Measurements from ENCODE around the gene ACY1. TPM values are rescaled to one million over a fixed set of nuclear protein-coding genes. Genes with fewer than 3 reads are reported as not detected.

ACY1 gene
- polyA plus RNA-seq, 1 donor (not counting 4 experiments of a cell fraction or from before 2014, with no cell fraction given), result 71.8 TPM

GRCh38 chr3:52004906-52005395, 21.6 kb downstream of the ACY1 start:
- TF ChIP-seq CTCF (optimal IDR thresholded peaks at IDR 0.05 in 1 of 3, IDR thresholded peaks at IDR 0.05 in 1 of 3, conservative IDR thresholded peaks at IDR 0.05 in 1 of 3; ENCODE audit: extremely low read depth in 1 of 3, insufficient read depth in 2 of 3, low read length in 3 of 3) (no peak), EZH2 (IDR thresholded peaks at IDR 0.05; ENCODE audit: low read length) (no peak)
- peak overlapping the region; percentile 41 for H3K4me2 ChIP-seq (ENCODE audit: control insufficient read depth, extremely low read depth, insufficient read depth, low read depth, low read length)

GRCh38 chr3:52005571-52005986, 22.2 kb downstream of the ACY1 start:
- H3K9me1 ChIP-seq (ENCODE audit: control insufficient read depth, extremely low read depth, insufficient read depth, low read length), result no peaks in the 10 kb centered on the region
- H3K4me3 ChIP-seq (ENCODE audit: control insufficient read depth in 2 of 3, extremely low read depth in 1 of 3, insufficient read depth in 2 of 3, low read depth in 1 of 3, low read length in 3 of 3), result peak overlapping the region in 1 of 3 experiments; percentile 7
- no peaks in the 10 kb centered on the region for H3K27me3 ChIP-seq (ENCODE audit: control insufficient read depth, extremely low read depth, insufficient read depth, low read length)
- DNase-seq (ENCODE audit: low read depth, low spot score) (no peak), FAIRE-seq (no peak)
- H3K9ac ChIP-seq (ENCODE audit: control insufficient read depth, extremely low read depth, insufficient read depth, low read length), result peak overlapping the region; percentile 54
- H3K79me2 ChIP-seq (ENCODE audit: control insufficient read depth, insufficient read depth, low read length), result no peaks in the 10 kb centered on the region
- no peaks in the 10 kb centered on the region for H3K36me3 ChIP-seq (ENCODE audit: control insufficient read depth in 2 of 2, extremely low read depth in 1 of 2, insufficient read depth in 2 of 2, low read length in 2 of 2)
- dilution Hi-C loops (cut with MboI; ENCODE audit: extremely low pct_ligation_motif_present, low sequenced_read_pairs), result no loop called here
- no peak overlapping the region for H3K27ac ChIP-seq (ENCODE audit: control insufficient read depth, insufficient read depth, low read length)
- H3K4me2 ChIP-seq (ENCODE audit: control insufficient read depth, extremely low read depth, insufficient read depth, low read depth, low read length), result peak overlapping the region; percentile 41
- TF ChIP-seq CTCF (optimal IDR thresholded peaks at IDR 0.05 in 1 of 3, IDR thresholded peaks at IDR 0.05 in 1 of 3, conservative IDR thresholded peaks at IDR 0.05 in 1 of 3; ENCODE audit: extremely low read depth in 1 of 3, insufficient read depth in 2 of 3, low read length in 3 of 3) (no peak), EZH2 (IDR thresholded peaks at IDR 0.05; ENCODE audit: low read length) (no peak)
- no peaks in the 10 kb centered on the region for H4K20me1 ChIP-seq (ENCODE audit: control insufficient read depth, extremely low read depth, insufficient read depth, low read length)
- H2AFZ ChIP-seq (ENCODE audit: control insufficient read depth, low read length), result peak overlapping the region; percentile 75
- no peaks in the 10 kb centered on the region for H3K9me3 ChIP-seq (ENCODE audit: control insufficient read depth, low read depth, low read length)
- peaks cover 24% of the 10 kb centered on the region for H3K4me1 ChIP-seq (ENCODE audit: control insufficient read depth, extremely low read depth, insufficient read depth, low read length)

More at GRCh38 chr3:52004906-52005395, 21.6 kb downstream of the ACY1 start:
- dilution Hi-C loops (cut with MboI; ENCODE audit: extremely low pct_ligation_motif_present, low sequenced_read_pairs), result no loop called here
- Histone ChIP-seq H4K20me1 (ENCODE audit: control insufficient read depth, extremely low read depth, insufficient read depth, low read length) (no peaks in the 10 kb centered on the region), H3K27me3 (ENCODE audit: control insufficient read depth, extremely low read depth, insufficient read depth, low read length) (no peaks in the 10 kb centered on the region), H2AFZ (ENCODE audit: control insufficient read depth, low read length) (no peak overlapping the region), H3K9me1 (ENCODE audit: control insufficient read depth, extremely low read depth, insufficient read depth, low read length) (no peaks in the 10 kb centered on the region), H3K79me2 (ENCODE audit: control insufficient read depth, insufficient read depth, low read length) (no peaks in the 10 kb centered on the region), H3K27ac (ENCODE audit: control insufficient read depth, insufficient read depth, low read length) (no peak overlapping the region), H3K4me3 (ENCODE audit: control insufficient read depth in 2 of 3, extremely low read depth in 1 of 3, insufficient read depth in 2 of 3, low read depth in 1 of 3, low read length in 3 of 3) (no peak overlapping the region), H3K36me3 (ENCODE audit: control insufficient read depth in 2 of 2, extremely low read depth in 1 of 2, insufficient read depth in 2 of 2, low read length in 2 of 2) (no peaks in the 10 kb centered on the region), H3K9ac (ENCODE audit: control insufficient read depth, extremely low read depth, insufficient read depth, low read length) (peak overlapping the region; percentile 54), H3K4me1 (ENCODE audit: control insufficient read depth, extremely low read depth, insufficient read depth, low read length) (peaks cover 24% of the 10 kb centered on the region), H3K9me3 (ENCODE audit: control insufficient read depth, low read depth, low read length) (no peaks in the 10 kb centered on the region)
- DNase-seq (ENCODE audit: low read depth, low spot score), result no peak
- FAIRE-seq, result no peak
